CD8-positive, alpha-beta memory T cell (primary cell): ENCODE results near the gene INPP5A. TPM values are rescaled to one million over a fixed set of nuclear protein-coding genes. Genes with fewer than 3 reads are reported as not detected.

Source experiments
- CTCF ChIA-PET: fragments of 350-600 bp; sonication (Branson Sonifier 250); formaldehyde crosslinking; loops from one replicate; lab custom pipeline; 2021; ENCODE audit warnings: antibody characterized with exemption; lab: Charles Lee
- POLR2A ChIA-PET: fragments of 350-600 bp; sonication (Branson Sonifier 250); formaldehyde crosslinking; loops from one replicate; lab custom pipeline; 2021; ENCODE audit warnings: antibody characterized with exemption; lab: Charles Lee
- DNase-seq, 5 donors: peaks; one replicate each; pipeline versions ENCODE4 v3.0.0 to v3.0.0-alpha.2; 2020 to 2022; ENCODE audit warnings: mixed read lengths in 1 of 5
- H3K27ac ChIP-seq: one replicate; pipeline ENCODE4 v1.7.0; 2013; ENCODE audit warnings: low read depth, mild to moderate bottlenecking, low read length, moderate library complexity
- H3K27me3 ChIP-seq: 2 replicates; pipeline ENCODE4 v1.7.0; 2013; ENCODE audit warnings: low read length, mild to moderate bottlenecking; ENCODE audit not compliant: insufficient read depth, poor library complexity, severe bottlenecking
- H3K36me3 ChIP-seq: 2 replicates; pipeline ENCODE4 v1.7.0; 2013; ENCODE audit warnings: mild to moderate bottlenecking, low read length, moderate library complexity; ENCODE audit not compliant: insufficient read depth
- H3K4me1 ChIP-seq: 2 replicates; pipeline ENCODE4 v1.7.0; 2013; ENCODE audit warnings: mild to moderate bottlenecking, low read length, moderate library complexity; ENCODE audit not compliant: insufficient read depth
- H3K4me3 ChIP-seq: 2 replicates; pipeline ENCODE4 v1.7.0; 2013; ENCODE audit warnings: mild to moderate bottlenecking, low read length
- H3K9me3 ChIP-seq: 2 replicates; pipeline ENCODE4 v1.7.0; 2013; ENCODE audit warnings: mild to moderate bottlenecking, low read length
- H3K27ac Mint-ChIP-seq, 8 donors: one replicate each; pipeline ENCODE4 v1.8.0; 2020 to 2021; ENCODE audit warnings: mixed read lengths in 8 of 8, mild to moderate bottlenecking in 6 of 8, inconsistent platforms in 3 of 8, moderate library complexity in 3 of 8
- H3K27me3 Mint-ChIP-seq, 2 donors: one replicate each; pipeline ENCODE4 v1.8.0; 2020 to 2021; ENCODE audit warnings: mixed read lengths in 2 of 2, mild to moderate bottlenecking in 1 of 2, moderate library complexity in 1 of 2
- H3K36me3 Mint-ChIP-seq, 3 donors: one replicate each; pipeline ENCODE4 v1.8.0; 2020 to 2021; ENCODE audit warnings: mixed read lengths in 3 of 3, inconsistent platforms in 1 of 3, mild to moderate bottlenecking in 1 of 3
- H3K4me1 Mint-ChIP-seq, 3 donors: one replicate each; pipeline ENCODE4 v1.8.0; 2020 to 2021; ENCODE audit warnings: mixed read lengths in 3 of 3, inconsistent platforms in 1 of 3, mild to moderate bottlenecking in 1 of 3
- H3K4me3 Mint-ChIP-seq, 7 donors: one replicate each; pipeline ENCODE4 v1.8.0; 2020 to 2021; ENCODE audit warnings: mixed read lengths in 7 of 7, mild to moderate bottlenecking in 6 of 7, moderate library complexity in 4 of 7, inconsistent platforms in 2 of 7
- H3K9me3 Mint-ChIP-seq, 5 donors: one replicate each; pipeline ENCODE4 v1.8.0; 2020 to 2022; ENCODE audit warnings: mixed read lengths in 5 of 5, mild to moderate bottlenecking in 3 of 5, moderate library complexity in 2 of 5, inconsistent platforms in 1 of 5
- polyA plus RNA-seq: library from polyadenylated mRNA; unstranded; fragments of 300-500 nt; fragmentation: Illumina TruSeq; gene quantifications from one replicate; pipeline ENCODE4 v1.2.3, GENCODE V29; 2021
- total RNA-seq, 2 experiments: library from RNA; stranded (reverse); gene quantifications; one replicate each; pipeline ENCODE4 v1.2.3, GENCODE V29; 2021

Gene INPP5A
- total and polyA plus RNA-seq, 3 experiments from 2014 or later = 1.1 to 6.1 (median 4.8) TPM

DNA sequence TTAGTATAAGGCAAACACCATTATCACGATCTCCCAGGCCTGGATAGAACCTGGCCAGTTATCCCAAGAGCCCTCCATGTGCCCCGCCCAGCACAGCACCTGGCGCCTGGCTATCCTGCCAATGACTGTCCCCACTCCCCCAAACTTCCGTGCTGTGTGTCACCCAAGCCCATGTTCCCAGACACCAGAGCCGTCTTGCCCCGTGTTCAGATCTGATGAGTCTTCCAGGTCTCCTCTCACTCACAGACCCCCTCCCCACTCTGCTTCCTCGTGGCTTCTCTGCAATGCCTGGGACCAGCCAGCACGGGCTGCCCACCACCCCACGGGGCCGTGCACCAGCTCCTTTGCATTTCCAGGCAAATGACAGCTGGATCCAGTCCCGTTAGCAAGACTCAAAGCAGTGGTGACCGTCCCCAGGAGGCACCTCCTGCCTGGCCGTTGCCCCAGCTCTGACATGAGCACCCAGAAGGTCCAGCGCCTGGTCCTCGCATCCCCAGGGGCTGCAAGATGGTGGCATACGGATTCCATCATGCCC lies 43.8 kb upstream of the INPP5A start:
- DNase-seq = no peak
- no peak overlapping the region for H3K27ac ChIP-seq
- H3K27me3 ChIP-seq = no peaks in the 10 kb centered on the region
- no peak overlapping the region for H3K27ac Mint-ChIP-seq
- no peaks in the 10 kb centered on the region for H3K36me3 ChIP-seq
- ChIA-PET POLR2A (no interaction called here), CTCF (no interaction called here)
- H3K27me3 Mint-ChIP-seq = peaks cover 9 to 13% of the 10 kb centered on the region in 2 donors
- H3K4me3 Mint-ChIP-seq = no peak overlapping the region
- H3K9me3 Mint-ChIP-seq = no peaks in the 10 kb centered on the region
- no peaks in the 10 kb centered on the region for H3K4me1 ChIP-seq
- no peaks in the 10 kb centered on the region for H3K36me3 Mint-ChIP-seq
- H3K9me3 ChIP-seq = no peaks in the 10 kb centered on the region
- H3K4me3 ChIP-seq = no peak overlapping the region
- H3K4me1 Mint-ChIP-seq = no peaks in the 10 kb centered on the region

DNA sequence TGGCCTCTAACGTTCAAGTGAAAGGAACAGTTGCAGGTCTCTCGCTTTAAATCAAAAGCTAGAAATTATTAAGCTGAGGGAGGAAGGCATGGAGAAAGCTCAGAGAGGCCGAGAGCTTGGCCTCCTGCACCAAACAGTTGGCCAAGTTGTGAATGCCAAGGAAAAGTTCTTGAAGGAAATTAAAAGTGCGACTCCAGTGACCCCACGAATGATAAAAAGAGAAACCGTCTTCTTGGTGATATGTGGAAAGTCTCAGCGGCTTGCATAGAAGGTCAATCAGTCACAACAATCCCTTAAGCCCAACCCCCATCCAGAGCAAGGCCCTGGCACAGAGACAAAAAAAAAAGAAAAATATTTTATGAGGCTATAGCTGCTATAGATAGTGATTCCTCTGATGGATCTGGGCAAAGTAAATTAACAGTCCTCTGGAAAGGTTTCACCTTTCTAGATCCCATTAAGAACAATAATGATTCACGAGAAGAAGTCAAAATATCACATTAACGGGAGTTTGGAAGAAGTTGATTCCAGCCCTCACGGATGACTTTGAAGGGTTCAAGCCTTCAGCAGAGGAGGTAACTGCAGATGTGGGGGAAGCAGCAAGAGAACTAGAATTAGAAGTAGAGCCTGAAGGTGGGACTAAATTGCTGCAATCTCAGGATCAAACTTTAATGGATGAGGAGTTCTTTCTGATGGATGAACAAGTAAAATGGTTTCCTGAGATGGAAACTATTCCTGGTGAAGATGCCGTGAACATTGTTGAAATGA lies 42.5 kb upstream of the INPP5A start:
- no peak overlapping the region for H3K4me3 ChIP-seq
- ChIA-PET POLR2A (no interaction called here), CTCF (no interaction called here)
- no peak for DNase-seq
- H3K4me1 ChIP-seq = no peaks in the 10 kb centered on the region
- no peaks in the 10 kb centered on the region for H3K36me3 ChIP-seq
- H3K27me3 Mint-ChIP-seq = peaks cover 9 to 19% of the 10 kb centered on the region in 2 donors
- H3K27me3 ChIP-seq = no peaks in the 10 kb centered on the region
- H3K27ac Mint-ChIP-seq = no peak overlapping the region
- no peak overlapping the region for H3K4me3 Mint-ChIP-seq
- no peaks in the 10 kb centered on the region for H3K9me3 Mint-ChIP-seq
- H3K36me3 Mint-ChIP-seq = no peaks in the 10 kb centered on the region
- H3K27ac ChIP-seq = no peak overlapping the region
- no peaks in the 10 kb centered on the region for H3K9me3 ChIP-seq
- no peaks in the 10 kb centered on the region for H3K4me1 Mint-ChIP-seq

DNA sequence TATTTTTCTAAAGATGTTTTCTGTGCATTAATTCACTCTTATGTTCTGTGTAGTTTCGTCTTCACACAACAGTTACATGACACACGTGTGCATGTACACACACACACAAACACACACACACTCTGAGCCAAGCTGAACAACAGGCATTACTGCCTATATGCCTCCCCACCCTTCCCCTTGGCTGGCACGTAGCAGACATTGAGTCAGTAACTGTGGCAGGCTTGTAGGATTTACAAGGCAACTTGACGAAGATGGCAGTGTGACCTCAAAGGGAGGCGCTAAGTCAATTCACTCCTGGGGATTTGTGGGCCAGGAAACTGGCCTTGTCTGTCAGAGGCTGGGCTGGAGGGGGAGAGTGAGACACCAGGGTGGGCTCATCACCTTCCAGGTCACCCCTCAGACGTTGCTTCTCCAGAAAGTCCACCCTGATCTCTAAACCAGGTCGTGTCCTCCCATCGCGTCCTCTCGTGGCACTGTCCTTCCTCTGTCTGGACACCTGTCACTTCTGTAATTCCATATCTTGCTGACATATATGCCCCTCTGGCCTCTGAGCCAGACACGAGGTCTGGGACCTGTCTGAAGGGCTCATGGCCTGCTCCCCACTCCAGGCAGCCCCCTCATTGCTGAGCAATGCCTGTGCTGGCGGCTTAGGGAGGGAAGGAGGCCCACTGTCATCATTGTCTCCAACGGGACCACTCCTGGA lies 41.1 kb upstream of the INPP5A start:
- Histone ChIP-seq H3K4me1 (no peaks in the 10 kb centered on the region), H3K9me3 (no peaks in the 10 kb centered on the region), H3K36me3 (no peaks in the 10 kb centered on the region), H3K27me3 (no peaks in the 10 kb centered on the region), H3K4me3 (no peak overlapping the region), H3K27ac (no peak overlapping the region)
- Mint-ChIP-seq H3K9me3 (no peaks in the 10 kb centered on the region), H3K36me3 (no peaks in the 10 kb centered on the region), H3K4me3 (no peak overlapping the region), H3K27me3 (peaks cover 9 to 30% of the 10 kb centered on the region in 2 donors), H3K27ac (no peak overlapping the region), H3K4me1 (no peaks in the 10 kb centered on the region)
- DNase-seq = no peak
- ChIA-PET CTCF (no interaction called here), POLR2A (no interaction called here)

DNA sequence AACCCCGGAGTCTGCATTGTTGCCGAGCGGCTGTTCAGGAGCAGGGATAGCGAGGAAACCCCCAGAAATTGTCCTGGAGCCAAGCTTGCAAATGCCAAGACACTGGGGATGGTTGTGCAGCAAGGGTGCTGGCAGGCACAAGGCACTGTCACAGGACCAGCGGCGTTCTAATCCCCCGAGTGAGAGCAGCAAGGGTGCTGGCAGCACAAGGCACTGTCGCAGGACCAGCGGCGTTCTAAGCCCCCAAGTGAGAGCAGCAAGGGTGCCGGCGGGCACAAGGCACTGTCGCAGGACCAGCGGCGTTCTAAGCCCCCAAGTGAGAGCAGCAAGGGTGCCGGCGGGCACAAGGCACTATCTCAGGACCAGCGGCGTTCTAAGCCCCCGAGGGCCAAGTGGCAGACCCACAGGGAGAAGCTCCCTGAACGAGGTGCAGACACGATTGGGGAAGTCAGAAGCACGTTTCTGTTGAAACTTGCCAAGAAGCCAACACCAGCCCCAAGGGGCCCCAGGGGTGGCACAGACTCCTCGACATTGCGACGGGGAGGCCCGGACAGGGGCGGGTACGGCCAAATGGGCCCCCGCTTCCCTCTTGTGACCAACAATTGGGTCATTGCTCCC lies 40.4 kb upstream of the INPP5A start:
- Mint-ChIP-seq H3K4me3 (no peak overlapping the region), H3K36me3 (no peaks in the 10 kb centered on the region), H3K4me1 (no peaks in the 10 kb centered on the region), H3K9me3 (no peaks in the 10 kb centered on the region), H3K27ac (no peak overlapping the region), H3K27me3 (peaks cover 9 to 30% of the 10 kb centered on the region in 2 donors)
- no peak for DNase-seq
- Histone ChIP-seq H3K4me1 (no peaks in the 10 kb centered on the region), H3K27me3 (no peaks in the 10 kb centered on the region), H3K36me3 (no peaks in the 10 kb centered on the region), H3K9me3 (no peaks in the 10 kb centered on the region), H3K27ac (no peak overlapping the region), H3K4me3 (no peak overlapping the region)
- ChIA-PET POLR2A (no interaction called here), CTCF (no interaction called here)

DNA sequence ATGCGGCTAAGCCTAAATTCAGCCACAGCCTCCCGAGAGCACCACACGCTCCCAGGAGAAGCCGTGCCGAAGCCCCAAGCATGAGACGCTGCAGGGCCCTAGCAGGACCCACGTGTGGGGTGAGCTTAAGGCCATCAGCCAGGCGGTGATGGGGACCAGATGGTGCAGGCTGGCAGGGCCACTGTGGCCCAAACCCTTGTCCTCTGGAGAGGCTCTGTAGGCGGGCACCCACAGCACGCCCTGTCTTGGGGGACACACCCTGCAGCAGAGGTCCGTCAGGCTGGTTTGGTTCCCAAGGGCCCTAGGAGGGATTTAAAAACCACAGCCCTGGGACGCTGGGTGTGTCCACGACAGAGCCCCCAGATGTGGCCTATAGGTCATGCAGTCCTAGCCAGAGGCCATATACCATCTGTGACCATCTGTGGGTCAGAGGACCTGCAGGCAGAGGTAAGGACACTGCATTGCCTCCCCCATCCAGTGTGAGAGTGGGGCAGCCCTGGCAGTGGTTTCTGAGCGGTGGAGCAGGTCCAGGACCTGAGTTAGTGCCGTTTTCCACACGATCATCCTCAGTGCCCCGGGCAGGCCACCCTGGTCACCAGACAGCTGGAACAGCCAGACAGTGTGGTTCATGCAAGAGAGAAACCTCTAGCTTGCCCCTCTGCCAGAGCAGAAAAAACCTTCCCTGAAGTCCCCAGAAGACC lies 39.6 kb upstream of the INPP5A start:
- H3K9me3 Mint-ChIP-seq = no peaks in the 10 kb centered on the region
- no peak overlapping the region for H3K4me3 Mint-ChIP-seq
- DNase-seq = no peak
- Histone ChIP-seq H3K27ac (no peak overlapping the region), H3K4me1 (no peaks in the 10 kb centered on the region), H3K36me3 (no peaks in the 10 kb centered on the region), H3K9me3 (no peaks in the 10 kb centered on the region), H3K27me3 (no peaks in the 10 kb centered on the region), H3K4me3 (no peak overlapping the region)
- peaks cover 9 to 30% of the 10 kb centered on the region in 2 donors for H3K27me3 Mint-ChIP-seq
- POLR2A ChIA-PET = no interaction called here
- no peaks in the 10 kb centered on the region for H3K4me1 Mint-ChIP-seq
- CTCF ChIA-PET = no interaction called here
- H3K36me3 Mint-ChIP-seq = no peaks in the 10 kb centered on the region
- H3K27ac Mint-ChIP-seq = no peak overlapping the region

DNA sequence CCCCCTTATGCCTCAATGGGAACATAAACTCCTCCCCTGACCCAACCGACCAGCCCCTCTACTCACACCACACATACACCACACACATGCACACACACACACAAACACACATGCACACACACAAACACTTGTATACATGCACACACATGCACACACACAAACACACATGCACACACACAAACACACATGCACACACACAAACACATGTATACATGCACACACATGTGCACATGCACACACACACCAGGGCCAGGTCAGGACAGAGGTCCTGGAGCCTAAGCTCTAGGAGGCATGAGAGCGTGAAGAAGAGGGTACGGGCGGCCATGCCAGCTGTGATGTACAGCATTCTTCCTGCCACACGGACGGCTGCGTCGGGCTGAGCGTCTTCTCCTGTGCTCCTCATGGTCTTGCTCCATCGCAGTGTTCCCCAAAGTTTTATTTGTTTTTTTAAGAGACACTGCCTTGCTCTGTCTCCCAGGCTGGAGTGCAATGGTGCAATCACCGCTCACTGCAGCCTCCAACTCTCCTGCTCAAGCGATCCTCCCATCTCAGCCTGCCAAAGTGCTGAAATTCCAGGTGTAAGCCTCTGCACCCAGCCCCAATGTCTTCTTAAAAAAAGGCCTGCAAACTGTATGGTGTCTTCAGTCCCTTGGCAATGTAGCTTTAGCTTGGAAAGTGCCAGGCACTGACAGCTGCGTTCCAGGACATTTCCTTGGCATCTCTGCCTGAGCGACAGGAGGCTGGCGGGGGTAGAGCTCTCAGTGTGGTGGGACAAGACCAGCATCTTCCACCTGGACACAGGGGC lies 38.8 kb upstream of the INPP5A start:
- Mint-ChIP-seq H3K4me3 (no peak overlapping the region), H3K27me3 (peaks cover 9 to 33% of the 10 kb centered on the region in 2 donors), H3K27ac (no peak overlapping the region), H3K4me1 (no peaks in the 10 kb centered on the region), H3K36me3 (no peaks in the 10 kb centered on the region), H3K9me3 (no peaks in the 10 kb centered on the region)
- H3K4me3 ChIP-seq = no peak overlapping the region
- no peaks in the 10 kb centered on the region for H3K27me3 ChIP-seq
- H3K4me1 ChIP-seq = no peaks in the 10 kb centered on the region
- no peak for DNase-seq
- CTCF ChIA-PET = no interaction called here
- POLR2A ChIA-PET = no interaction called here
- no peaks in the 10 kb centered on the region for H3K9me3 ChIP-seq
- no peaks in the 10 kb centered on the region for H3K36me3 ChIP-seq
- H3K27ac ChIP-seq = no peak overlapping the region

DNA sequence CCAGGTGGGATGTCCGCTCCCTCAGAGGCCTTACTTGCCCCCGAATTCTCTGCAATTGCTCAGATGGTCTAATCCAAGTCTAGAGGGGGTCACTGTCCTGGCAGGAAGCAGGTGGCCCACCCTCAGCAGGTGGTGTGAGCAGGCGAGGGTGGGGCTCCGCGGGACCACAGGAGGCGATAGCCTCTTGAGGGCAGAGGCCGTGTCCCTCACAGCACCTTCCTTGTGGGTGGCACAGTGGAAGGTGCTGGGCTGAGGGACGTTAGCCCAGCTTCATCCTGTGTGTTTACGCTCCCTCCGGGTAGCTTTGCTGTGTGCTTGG lies 38.3 kb upstream of the INPP5A start:
- Mint-ChIP-seq H3K9me3 (no peaks in the 10 kb centered on the region), H3K36me3 (no peaks in the 10 kb centered on the region), H3K4me3 (no peak overlapping the region), H3K27me3 (peaks cover 8 to 33% of the 10 kb centered on the region in 2 donors), H3K27ac (no peak overlapping the region), H3K4me1 (no peaks in the 10 kb centered on the region)
- ChIA-PET CTCF (no interaction called here), POLR2A (no interaction called here)
- H3K27ac ChIP-seq = no peak overlapping the region
- no peak for DNase-seq
- H3K4me3 ChIP-seq = no peak overlapping the region
- H3K27me3 ChIP-seq = no peaks in the 10 kb centered on the region
- H3K9me3 ChIP-seq = no peaks in the 10 kb centered on the region
- no peaks in the 10 kb centered on the region for H3K36me3 ChIP-seq
- H3K4me1 ChIP-seq = no peaks in the 10 kb centered on the region
